ENCODE measurements around the gene TBX6. TPM values are rescaled to one million over a fixed set of nuclear protein-coding genes. Genes with fewer than 3 reads are reported as not detected.
A peak's percentile ranks its signal among the peaks of the same experiment; 100 is the strongest.

The TBX6 gene
- total RNA-seq, 1 experiment from 2014 or later: 5.1 TPM

DNA sequence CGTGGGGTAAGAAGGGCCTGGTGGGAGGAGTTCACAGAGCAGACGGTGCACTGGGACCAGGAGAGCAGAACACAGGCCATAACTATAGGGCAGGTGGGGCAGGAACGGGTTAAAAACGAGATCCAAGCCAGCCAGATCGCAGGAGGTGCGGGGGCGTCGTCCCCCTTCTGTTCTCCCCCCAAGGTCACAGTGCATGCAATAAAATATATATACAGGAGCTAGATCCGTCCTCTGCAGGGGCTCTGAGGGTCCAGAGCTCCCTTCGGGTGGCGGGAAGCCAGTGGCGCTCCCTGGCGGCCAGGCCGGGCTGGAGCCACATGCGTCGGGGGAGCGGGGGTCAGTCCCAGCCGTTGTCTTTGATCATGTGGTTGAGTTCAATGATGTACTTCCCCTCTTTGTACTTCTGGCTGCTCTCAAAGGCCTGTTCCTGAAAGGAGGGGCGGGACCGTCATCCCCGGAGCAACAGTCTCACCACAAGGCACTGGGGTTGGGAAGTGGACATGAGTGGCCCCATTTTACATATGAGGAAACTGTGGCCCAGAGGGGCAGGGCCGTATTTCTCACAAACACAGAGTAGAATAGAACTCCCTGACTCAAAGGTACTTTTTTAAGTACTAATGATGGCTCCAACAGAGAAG is 768 bp upstream of the TBX6 start (continued):
- TF ChIP-seq, protein P1, sequence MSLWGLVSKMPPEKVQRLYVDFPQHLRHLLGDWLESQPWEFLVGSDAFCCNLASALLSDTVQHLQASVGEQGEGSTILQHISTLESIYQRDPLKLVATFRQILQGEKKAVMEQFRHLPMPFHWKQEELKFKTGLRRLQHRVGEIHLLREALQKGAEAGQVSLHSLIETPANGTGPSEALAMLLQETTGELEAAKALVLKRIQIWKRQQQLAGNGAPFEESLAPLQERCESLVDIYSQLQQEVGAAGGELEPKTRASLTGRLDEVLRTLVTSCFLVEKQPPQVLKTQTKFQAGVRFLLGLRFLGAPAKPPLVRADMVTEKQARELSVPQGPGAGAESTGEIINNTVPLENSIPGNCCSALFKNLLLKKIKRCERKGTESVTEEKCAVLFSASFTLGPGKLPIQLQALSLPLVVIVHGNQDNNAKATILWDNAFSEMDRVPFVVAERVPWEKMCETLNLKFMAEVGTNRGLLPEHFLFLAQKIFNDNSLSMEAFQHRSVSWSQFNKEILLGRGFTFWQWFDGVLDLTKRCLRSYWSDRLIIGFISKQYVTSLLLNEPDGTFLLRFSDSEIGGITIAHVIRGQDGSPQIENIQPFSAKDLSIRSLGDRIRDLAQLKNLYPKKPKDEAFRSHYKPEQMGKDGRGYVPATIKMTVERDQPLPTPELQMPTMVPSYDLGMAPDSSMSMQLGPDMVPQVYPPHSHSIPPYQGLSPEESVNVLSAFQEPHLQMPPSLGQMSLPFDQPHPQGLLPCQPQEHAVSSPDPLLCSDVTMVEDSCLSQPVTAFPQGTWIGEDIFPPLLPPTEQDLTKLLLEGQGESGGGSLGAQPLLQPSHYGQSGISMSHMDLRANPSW (CRISPR knock-in tag; conservative IDR thresholded peaks at IDR 0.05; ENCODE audit: low read depth): no peak
- TF ChIP-seq, protein P2, sequence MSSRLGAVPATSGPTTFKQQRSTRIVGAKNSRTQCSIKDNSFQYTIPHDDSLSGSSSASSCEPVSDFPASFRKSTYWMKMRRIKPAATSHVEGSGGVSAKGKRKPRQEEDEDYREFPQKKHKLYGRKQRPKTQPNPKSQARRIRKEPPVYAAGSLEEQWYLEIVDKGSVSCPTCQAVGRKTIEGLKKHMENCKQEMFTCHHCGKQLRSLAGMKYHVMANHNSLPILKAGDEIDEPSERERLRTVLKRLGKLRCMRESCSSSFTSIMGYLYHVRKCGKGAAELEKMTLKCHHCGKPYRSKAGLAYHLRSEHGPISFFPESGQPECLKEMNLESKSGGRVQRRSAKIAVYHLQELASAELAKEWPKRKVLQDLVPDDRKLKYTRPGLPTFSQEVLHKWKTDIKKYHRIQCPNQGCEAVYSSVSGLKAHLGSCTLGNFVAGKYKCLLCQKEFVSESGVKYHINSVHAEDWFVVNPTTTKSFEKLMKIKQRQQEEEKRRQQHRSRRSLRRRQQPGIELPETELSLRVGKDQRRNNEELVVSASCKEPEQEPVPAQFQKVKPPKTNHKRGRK (CRISPR knock-in tag; IDR thresholded peaks at IDR 0.05; ENCODE audit: borderline replicate concordance): no peak
- TF ChIP-seq, protein P3, sequence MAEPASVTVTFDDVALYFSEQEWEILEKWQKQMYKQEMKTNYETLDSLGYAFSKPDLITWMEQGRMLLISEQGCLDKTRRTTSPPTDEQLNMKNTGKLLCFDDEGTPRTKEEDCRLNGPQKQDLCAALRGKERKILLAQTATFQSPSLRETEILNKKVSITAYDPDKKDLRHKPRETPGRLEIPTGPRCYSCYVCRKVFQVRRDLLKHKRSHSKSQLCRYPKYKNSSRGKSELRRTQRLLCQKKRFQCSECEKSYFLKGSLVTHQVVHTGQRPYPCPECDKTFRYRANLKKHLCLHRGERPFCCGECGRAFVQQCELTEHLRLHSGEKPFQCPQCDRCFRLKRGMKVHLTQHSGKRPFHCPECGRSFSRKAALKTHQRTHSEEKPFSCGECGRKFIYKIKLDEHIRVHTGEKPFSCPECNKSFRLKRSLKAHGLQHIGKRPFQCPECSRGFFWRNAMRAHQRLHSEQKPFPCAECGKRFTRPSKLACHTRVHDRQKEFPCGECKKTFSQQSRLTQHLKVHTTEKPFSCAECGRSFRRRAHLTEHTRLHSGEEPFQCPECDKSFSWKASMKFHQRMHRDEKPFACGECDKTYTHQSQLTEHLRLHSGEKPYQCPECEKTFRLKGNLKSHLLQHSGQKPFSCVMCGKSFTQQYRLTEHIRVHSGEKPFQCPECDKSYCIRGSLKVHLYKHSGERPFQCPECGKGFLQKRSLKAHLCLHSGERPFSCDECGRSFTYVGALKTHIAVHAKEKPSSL (CRISPR knock-in tag; conservative IDR thresholded peaks at IDR 0.05): no peak
- TF ChIP-seq HMGA2 (CRISPR knock-in tag; IDR thresholded peaks at IDR 0.05) (no peak), ZNF138 (CRISPR knock-in tag; conservative IDR thresholded peaks at IDR 0.05) (no peak), NFE2L1 (CRISPR knock-in tag; IDR thresholded peaks at IDR 0.05) (no peak), ATF1 (CRISPR knock-in tag; IDR thresholded peaks at IDR 0.05) (no peak), NR3C1 (CRISPR knock-in tag; conservative IDR thresholded peaks at IDR 0.05; ENCODE audit: low read depth) (no peak), OVOL2 (CRISPR knock-in tag; IDR thresholded peaks at IDR 0.05; ENCODE audit: borderline replicate concordance) (no peak), ESRRA (CRISPR knock-in tag; IDR thresholded peaks at IDR 0.05; ENCODE audit: borderline replicate concordance) (no peak), SMAD4 (CRISPR knock-in tag; IDR thresholded peaks at IDR 0.05) (no peak), CREM (CRISPR knock-in tag; IDR thresholded peaks at IDR 0.05) (no peak), KAT7 (CRISPR knock-in tag; IDR thresholded peaks at IDR 0.05; ENCODE audit: borderline replicate concordance) (no peak)
- TF ChIP-seq, protein P4, sequence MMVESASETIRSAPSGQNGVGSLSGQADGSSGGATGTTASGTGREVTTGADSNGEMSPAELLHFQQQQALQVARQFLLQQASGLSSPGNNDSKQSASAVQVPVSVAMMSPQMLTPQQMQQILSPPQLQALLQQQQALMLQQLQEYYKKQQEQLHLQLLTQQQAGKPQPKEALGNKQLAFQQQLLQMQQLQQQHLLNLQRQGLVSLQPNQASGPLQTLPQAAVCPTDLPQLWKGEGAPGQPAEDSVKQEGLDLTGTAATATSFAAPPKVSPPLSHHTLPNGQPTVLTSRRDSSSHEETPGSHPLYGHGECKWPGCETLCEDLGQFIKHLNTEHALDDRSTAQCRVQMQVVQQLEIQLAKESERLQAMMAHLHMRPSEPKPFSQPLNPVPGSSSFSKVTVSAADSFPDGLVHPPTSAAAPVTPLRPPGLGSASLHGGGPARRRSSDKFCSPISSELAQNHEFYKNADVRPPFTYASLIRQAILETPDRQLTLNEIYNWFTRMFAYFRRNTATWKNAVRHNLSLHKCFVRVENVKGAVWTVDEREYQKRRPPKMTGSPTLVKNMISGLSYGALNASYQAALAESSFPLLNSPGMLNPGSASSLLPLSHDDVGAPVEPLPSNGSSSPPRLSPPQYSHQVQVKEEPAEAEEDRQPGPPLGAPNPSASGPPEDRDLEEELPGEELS (CRISPR knock-in tag; IDR thresholded peaks at IDR 0.05): no peak
- TF ChIP-seq, protein P5, sequence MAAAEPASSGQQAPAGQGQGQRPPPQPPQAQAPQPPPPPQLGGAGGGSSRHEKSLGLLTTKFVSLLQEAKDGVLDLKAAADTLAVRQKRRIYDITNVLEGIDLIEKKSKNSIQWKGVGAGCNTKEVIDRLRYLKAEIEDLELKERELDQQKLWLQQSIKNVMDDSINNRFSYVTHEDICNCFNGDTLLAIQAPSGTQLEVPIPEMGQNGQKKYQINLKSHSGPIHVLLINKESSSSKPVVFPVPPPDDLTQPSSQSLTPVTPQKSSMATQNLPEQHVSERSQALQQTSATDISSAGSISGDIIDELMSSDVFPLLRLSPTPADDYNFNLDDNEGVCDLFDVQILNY (CRISPR knock-in tag; IDR thresholded peaks at IDR 0.05): peak; percentile 65; the same call in 1 of the 2 replicates
- TF ChIP-seq, protein P6, sequence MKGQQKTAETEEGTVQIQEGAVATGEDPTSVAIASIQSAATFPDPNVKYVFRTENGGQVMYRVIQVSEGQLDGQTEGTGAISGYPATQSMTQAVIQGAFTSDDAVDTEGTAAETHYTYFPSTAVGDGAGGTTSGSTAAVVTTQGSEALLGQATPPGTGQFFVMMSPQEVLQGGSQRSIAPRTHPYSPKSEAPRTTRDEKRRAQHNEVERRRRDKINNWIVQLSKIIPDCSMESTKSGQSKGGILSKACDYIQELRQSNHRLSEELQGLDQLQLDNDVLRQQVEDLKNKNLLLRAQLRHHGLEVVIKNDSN (CRISPR knock-in tag; IDR thresholded peaks at IDR 0.05): peak; percentile 71
- TF ChIP-seq, protein P7, sequence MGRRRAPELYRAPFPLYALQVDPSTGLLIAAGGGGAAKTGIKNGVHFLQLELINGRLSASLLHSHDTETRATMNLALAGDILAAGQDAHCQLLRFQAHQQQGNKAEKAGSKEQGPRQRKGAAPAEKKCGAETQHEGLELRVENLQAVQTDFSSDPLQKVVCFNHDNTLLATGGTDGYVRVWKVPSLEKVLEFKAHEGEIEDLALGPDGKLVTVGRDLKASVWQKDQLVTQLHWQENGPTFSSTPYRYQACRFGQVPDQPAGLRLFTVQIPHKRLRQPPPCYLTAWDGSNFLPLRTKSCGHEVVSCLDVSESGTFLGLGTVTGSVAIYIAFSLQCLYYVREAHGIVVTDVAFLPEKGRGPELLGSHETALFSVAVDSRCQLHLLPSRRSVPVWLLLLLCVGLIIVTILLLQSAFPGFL (CRISPR knock-in tag; IDR thresholded peaks at IDR 0.05; ENCODE audit: borderline replicate concordance): no peak
- TF ChIP-seq, protein P8, sequence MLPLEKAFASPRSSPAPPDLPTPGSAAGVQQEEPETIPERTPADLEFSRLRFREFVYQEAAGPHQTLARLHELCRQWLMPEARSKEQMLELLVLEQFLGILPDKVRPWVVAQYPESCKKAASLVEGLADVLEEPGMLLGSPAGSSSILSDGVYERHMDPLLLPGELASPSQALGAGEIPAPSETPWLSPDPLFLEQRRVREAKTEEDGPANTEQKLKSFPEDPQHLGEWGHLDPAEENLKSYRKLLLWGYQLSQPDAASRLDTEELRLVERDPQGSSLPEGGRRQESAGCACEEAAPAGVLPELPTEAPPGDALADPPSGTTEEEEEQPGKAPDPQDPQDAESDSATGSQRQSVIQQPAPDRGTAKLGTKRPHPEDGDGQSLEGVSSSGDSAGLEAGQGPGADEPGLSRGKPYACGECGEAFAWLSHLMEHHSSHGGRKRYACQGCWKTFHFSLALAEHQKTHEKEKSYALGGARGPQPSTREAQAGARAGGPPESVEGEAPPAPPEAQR (CRISPR knock-in tag; IDR thresholded peaks at IDR 0.05): no peak
- TF ChIP-seq, protein P9, sequence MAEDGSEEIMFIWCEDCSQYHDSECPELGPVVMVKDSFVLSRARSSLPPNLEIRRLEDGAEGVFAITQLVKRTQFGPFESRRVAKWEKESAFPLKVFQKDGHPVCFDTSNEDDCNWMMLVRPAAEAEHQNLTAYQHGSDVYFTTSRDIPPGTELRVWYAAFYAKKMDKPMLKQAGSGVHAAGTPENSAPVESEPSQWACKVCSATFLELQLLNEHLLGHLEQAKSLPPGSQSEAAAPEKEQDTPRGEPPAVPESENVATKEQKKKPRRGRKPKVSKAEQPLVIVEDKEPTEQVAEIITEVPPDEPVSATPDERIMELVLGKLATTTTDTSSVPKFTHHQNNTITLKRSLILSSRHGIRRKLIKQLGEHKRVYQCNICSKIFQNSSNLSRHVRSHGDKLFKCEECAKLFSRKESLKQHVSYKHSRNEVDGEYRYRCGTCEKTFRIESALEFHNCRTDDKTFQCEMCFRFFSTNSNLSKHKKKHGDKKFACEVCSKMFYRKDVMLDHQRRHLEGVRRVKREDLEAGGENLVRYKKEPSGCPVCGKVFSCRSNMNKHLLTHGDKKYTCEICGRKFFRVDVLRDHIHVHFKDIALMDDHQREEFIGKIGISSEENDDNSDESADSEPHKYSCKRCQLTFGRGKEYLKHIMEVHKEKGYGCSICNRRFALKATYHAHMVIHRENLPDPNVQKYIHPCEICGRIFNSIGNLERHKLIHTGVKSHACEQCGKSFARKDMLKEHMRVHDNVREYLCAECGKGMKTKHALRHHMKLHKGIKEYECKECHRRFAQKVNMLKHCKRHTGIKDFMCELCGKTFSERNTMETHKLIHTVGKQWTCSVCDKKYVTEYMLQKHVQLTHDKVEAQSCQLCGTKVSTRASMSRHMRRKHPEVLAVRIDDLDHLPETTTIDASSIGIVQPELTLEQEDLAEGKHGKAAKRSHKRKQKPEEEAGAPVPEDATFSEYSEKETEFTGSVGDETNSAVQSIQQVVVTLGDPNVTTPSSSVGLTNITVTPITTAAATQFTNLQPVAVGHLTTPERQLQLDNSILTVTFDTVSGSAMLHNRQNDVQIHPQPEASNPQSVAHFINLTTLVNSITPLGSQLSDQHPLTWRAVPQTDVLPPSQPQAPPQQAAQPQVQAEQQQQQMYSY (CRISPR knock-in tag; IDR thresholded peaks at IDR 0.05): no peak
- TF ChIP-seq, protein P10, sequence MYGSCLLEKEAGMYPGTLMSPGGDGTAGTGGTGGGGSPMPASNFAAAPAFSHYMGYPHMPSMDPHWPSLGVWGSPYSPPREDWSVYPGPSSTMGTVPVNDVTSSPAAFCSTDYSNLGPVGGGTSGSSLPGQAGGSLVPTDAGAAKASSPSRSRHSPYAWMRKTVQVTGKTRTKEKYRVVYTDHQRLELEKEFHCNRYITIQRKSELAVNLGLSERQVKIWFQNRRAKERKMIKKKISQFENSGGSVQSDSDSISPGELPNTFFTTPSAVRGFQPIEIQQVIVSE (CRISPR knock-in tag; IDR thresholded peaks at IDR 0.05; ENCODE audit: borderline replicate concordance): no peak

Measured in WTC11 (cell line).